K562 (cell line): ENCODE data around the gene HOXB4. TPM values are rescaled to one million over a fixed set of nuclear protein-coding genes. Genes with fewer than 3 reads are reported as not detected.

ENCODE experiments used
- ATAC-seq: fragments of 200-7000 bp; cut with Tn5 transposase; 3 replicates; pipeline ENCODE4 v1.9.1; 2020; ENCODE audit warnings: moderate library complexity
- BruUV-seq: library from RNA; stranded (reverse); fragments of 400-500 nt; replicated peaks from 2 replicates; lab custom pipeline; 2021; lab: Mats Ljungman, UMichigan
- CTCF ChIA-PET: fragments of 300-600 bp; formaldehyde crosslinking; extraction: SDS; loops from one replicate; lab custom pipeline; 2021; ENCODE audit warnings: low intra/inter-chr PET ratio; lab: Yijun Ruan, JAX
- POLR2A ChIA-PET: fragments of 300-600, 350-650 bp; sonication (Branson Sonifier 250); formaldehyde crosslinking; extraction: SDS; loops from one replicate; lab custom pipeline; 2021; ENCODE audit warnings: antibody characterized with exemption, inconsistent platforms; lab: Yijun Ruan, JAX
- DNase-seq, 4 experiments: peaks; one replicate each; pipeline versions ENCODE4 v3.0.0 to v3.0.0-alpha.2; 2011 to 2018; ENCODE audit warnings: low spot score in 3 of 4, mixed read lengths in 3 of 4; ENCODE audit errors: extremely low read depth in 1 of 4
- FAIRE-seq: peaks from 2 replicates; lab custom pipeline; 2011; peaks lifted over from hg19 to GRCh38; lab: Jason Lieb, UNC
- H2AFZ ChIP-seq: 2 replicates; pipeline ENCODE4 v1.6.0; 2011; ENCODE audit warnings: low read depth, low read length, control low read depth, inconsistent platforms
- H3K27ac ChIP-seq: fragments of 200-600 bp; 3 replicates; pipeline ENCODE4 v1.8.0; 2011; ENCODE audit warnings: low read depth, mild to moderate bottlenecking, control low read depth, inconsistent platforms, low read length, moderate library complexity, mixed read lengths; ENCODE audit errors: extremely low read depth
- H3K27me3 ChIP-seq, 2 experiments: fragments of 300-600 bp in 1 of 2; 2 replicates in 1 of 2; 3 replicates in 1 of 2; pipeline versions ENCODE4 v1.6.0 to v1.8.0; 2011; ENCODE audit warnings: inconsistent platforms in 2 of 2, low read length in 2 of 2, mild to moderate bottlenecking in 1 of 2, mixed read lengths in 1 of 2, moderate library complexity in 1 of 2; ENCODE audit not compliant: control insufficient read depth in 2 of 2, insufficient read depth in 2 of 2
- H3K36me3 ChIP-seq: fragments of 300-600 bp; 3 replicates; pipeline ENCODE4 v1.8.0; 2011; ENCODE audit warnings: mild to moderate bottlenecking, low read length, inconsistent platforms; ENCODE audit not compliant: control insufficient read depth, insufficient read depth
- H3K4me1 ChIP-seq, 2 experiments: fragments of 200-600 bp in 1 of 2; replicated peaks in 1 of 2; 2 replicates in 1 of 2; 3 replicates in 1 of 2; pipeline versions ENCODE4 v1.5.1 to v1.8.0; 2011; ENCODE audit warnings: inconsistent platforms in 2 of 2, low read length in 2 of 2, mild to moderate bottlenecking in 1 of 2, mixed read lengths in 1 of 2, moderate library complexity in 1 of 2; ENCODE audit not compliant: control insufficient read depth in 2 of 2, insufficient read depth in 2 of 2
- H3K4me2 ChIP-seq: 2 replicates; pipeline ENCODE4 v1.6.1; 2011; ENCODE audit warnings: low read length, control low read depth, inconsistent platforms, mixed read lengths; ENCODE audit not compliant: insufficient read depth
- H3K4me3 ChIP-seq: fragments of 200-600 bp; sonication (generic), shearing (Covaris generic); 2 replicates; pipeline ENCODE4 v1.5.1; 2016; ENCODE audit warnings: control low read depth, inconsistent platforms
- H3K79me2 ChIP-seq: fragments of 200-600 bp; 3 replicates; pipeline ENCODE4 v1.8.0; 2011; ENCODE audit warnings: low read length, inconsistent platforms; ENCODE audit not compliant: control insufficient read depth, insufficient read depth
- H3K9ac ChIP-seq, 2 experiments: 2 replicates each; pipeline versions ENCODE4 v1.6.0 to v1.6.1; 2011; ENCODE audit warnings: low read depth in 2 of 2, low read length in 2 of 2, control low read depth in 1 of 2, inconsistent platforms in 1 of 2, mild to moderate bottlenecking in 1 of 2, mixed read lengths in 1 of 2; ENCODE audit not compliant: insufficient read depth in 1 of 2
- H3K9me1 ChIP-seq: one replicate; pipeline ENCODE4 v1.6.0; 2011; ENCODE audit warnings: inconsistent platforms, mild to moderate bottlenecking, low read length, moderate library complexity; ENCODE audit not compliant: control insufficient read depth, insufficient read depth
- H3K9me3 ChIP-seq: replicated peaks from 2 replicates; pipeline ENCODE4 v1.5.1; 2011; ENCODE audit warnings: low read depth, low read length, inconsistent platforms; ENCODE audit not compliant: control insufficient read depth, insufficient read depth
- H4K20me1 ChIP-seq: replicated peaks from 2 replicates; pipeline ENCODE4 v1.6.1; 2011; ENCODE audit warnings: low read length, inconsistent platforms, mixed read lengths; ENCODE audit not compliant: control insufficient read depth, insufficient read depth
- BHLHE40 ChIP-seq: IDR thresholded peaks from 2 replicates; pipeline ENCODE4 v1.6.1; 2011; ENCODE audit warnings: low read length, improper control_type of control experiment
- ELF2 ChIP-seq: fragments of 250-450 bp; sonication (Bioruptor Pico); IDR thresholded peaks from 2 replicates; pipeline ENCODE4 v1.5.0; 2021; ENCODE audit warnings: mild to moderate bottlenecking
- ETV5 ChIP-seq: sonication (generic); formaldehyde crosslinking; IDR thresholded peaks from 2 replicates; pipeline ENCODE4 v1.4.0; 2020; ENCODE audit warnings: low read depth, mild to moderate bottlenecking, missing genetic modification reagents
- MCM3 ChIP-seq: fragments of 450-650 bp; IDR thresholded peaks from 2 replicates; pipeline ENCODE4 v1.6.1; 2016
- SMAD4 ChIP-seq: fragments of 250-450 bp; sonication (Bioruptor Pico); conservative IDR thresholded peaks from 2 replicates; pipeline ENCODE4 v1.8.0; 2021; ENCODE audit warnings: inconsistent platforms, mild to moderate bottlenecking, moderate library complexity
- TBP ChIP-seq: optimal IDR thresholded peaks from 2 replicates; pipeline ENCODE3; 2011; ENCODE audit warnings: low read depth, low read length, improper control_type of control experiment
- WGBS: fragments of 100-300 bp; shearing (Covaris generic); methylation state at CpG from one replicate; pipeline ENCODE4 v1.1.6; 2016; ENCODE audit warnings: low coverage, mixed read lengths; ENCODE audit not compliant: insufficient coverage; ENCODE audit errors: missing lambda C conversion rate; 5-methylcytosine and 5-hydroxymethylcytosine counted together
- in situ Hi-C: fragments of 300-500 bp; cut with MboI; formaldehyde crosslinking; loops from 4 replicates; pipeline ENCODE4 v1.15.0; 2018; ENCODE audit warnings: inconsistent platforms, mixed read lengths
- intact Hi-C: fragments of 100-400 bp; cut with micrococcal nuclease; formaldehyde crosslinking; loops from 2 replicates; pipeline ENCODE4 v1.14.2; 2022
- polyA plus RNA-seq, 8 experiments: library from polyadenylated mRNA; depleted of rRNA in 4 of 8; stranded (reverse) in 5 of 8; unstranded in 3 of 8; fragments of >200 nt; fragmentation: Nextera tagmentation in 2 of 8; fragmentation: Illumina TruSeq in 1 of 8; extraction: Ambion mirVana in 2 of 8; extraction: Trizol in 1 of 8; gene quantifications; 2 replicates each; pipeline versions ENCODE4 v1.2.1 to v1.2.3, GENCODE V29; 2011 to 2014; ENCODE audit warnings: inconsistent platforms in 1 of 8, missing spikeins in 1 of 8
- total RNA-seq, 7 experiments: library from RNA; depleted of rRNA in 6 of 7; stranded (reverse); fragments of >200 nt in 6 of 7; fragmentation: Illumina TruSeq in 2 of 7; extraction: Trizol in 2 of 7; gene quantifications; 2 replicates each; pipeline versions ENCODE4 v1.2.1 to v1.2.3, GENCODE V29; 2011 to 2021; ENCODE audit warnings: low replicate concordance in 1 of 7
- TF ChIP-seq, protein P1 (sequence below), 2 experiments: fragments of 450-650 bp; IDR thresholded peaks; 2 replicates each; pipeline ENCODE4 v1.6.1; 2018; ENCODE audit warnings: mild to moderate bottlenecking in 2 of 2, low read depth in 1 of 2; ENCODE audit not compliant: partially characterized antibody in 2 of 2
- TF ChIP-seq, protein P2 (sequence below): fragments of 450-650 bp; IDR thresholded peaks from 2 replicates; pipeline ENCODE4 v1.6.1; 2016
- TF ChIP-seq, protein P3 (sequence below): fragments of 250-450 bp; sonication (Bioruptor Pico); IDR thresholded peaks from 2 replicates; pipeline ENCODE4 v1.4.0; 2020; ENCODE audit warnings: mild to moderate bottlenecking

Gene HOXB4
- total and polyA plus RNA-seq, 9 of the 15 experiments (the other 6 are each of a cell fraction or from before 2014, with no cell fraction given): 1.6 to 34.9 (median 14.9) TPM

DNA sequence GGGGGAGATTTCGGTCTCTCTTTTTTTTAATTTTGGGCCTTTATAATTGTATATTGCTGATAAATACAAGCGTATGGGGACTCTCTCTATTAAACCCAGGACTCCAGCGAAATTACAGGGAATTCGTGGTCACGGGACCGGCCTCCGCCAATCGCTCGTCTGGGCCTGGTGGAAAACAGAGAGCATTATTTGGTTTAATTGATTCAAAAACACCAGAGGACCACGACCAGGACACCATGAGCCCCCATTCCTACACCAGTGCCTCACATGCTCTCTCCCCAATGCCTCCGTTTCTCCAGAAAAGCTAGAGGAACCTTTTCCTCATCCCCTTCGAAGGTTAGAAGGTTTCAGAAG is 33.2 kb downstream of the HOXB4 start, which contains the start of gene HOXB2 (continued):
- TF ChIP-seq, protein P1, sequence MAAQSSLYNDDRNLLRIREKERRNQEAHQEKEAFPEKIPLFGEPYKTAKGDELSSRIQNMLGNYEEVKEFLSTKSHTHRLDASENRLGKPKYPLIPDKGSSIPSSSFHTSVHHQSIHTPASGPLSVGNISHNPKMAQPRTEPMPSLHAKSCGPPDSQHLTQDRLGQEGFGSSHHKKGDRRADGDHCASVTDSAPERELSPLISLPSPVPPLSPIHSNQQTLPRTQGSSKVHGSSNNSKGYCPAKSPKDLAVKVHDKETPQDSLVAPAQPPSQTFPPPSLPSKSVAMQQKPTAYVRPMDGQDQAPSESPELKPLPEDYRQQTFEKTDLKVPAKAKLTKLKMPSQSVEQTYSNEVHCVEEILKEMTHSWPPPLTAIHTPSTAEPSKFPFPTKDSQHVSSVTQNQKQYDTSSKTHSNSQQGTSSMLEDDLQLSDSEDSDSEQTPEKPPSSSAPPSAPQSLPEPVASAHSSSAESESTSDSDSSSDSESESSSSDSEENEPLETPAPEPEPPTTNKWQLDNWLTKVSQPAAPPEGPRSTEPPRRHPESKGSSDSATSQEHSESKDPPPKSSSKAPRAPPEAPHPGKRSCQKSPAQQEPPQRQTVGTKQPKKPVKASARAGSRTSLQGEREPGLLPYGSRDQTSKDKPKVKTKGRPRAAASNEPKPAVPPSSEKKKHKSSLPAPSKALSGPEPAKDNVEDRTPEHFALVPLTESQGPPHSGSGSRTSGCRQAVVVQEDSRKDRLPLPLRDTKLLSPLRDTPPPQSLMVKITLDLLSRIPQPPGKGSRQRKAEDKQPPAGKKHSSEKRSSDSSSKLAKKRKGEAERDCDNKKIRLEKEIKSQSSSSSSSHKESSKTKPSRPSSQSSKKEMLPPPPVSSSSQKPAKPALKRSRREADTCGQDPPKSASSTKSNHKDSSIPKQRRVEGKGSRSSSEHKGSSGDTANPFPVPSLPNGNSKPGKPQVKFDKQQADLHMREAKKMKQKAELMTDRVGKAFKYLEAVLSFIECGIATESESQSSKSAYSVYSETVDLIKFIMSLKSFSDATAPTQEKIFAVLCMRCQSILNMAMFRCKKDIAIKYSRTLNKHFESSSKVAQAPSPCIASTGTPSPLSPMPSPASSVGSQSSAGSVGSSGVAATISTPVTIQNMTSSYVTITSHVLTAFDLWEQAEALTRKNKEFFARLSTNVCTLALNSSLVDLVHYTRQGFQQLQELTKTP (IDR thresholded peaks at IDR 0.05; ENCODE audit: low read depth in 1 of 2, partially characterized antibody in 2 of 2): peak in 1 of 2 experiments; percentile 5
- TF ChIP-seq BHLHE40: peak; percentile 40; the same call in 1 of the 2 replicates

DNA sequence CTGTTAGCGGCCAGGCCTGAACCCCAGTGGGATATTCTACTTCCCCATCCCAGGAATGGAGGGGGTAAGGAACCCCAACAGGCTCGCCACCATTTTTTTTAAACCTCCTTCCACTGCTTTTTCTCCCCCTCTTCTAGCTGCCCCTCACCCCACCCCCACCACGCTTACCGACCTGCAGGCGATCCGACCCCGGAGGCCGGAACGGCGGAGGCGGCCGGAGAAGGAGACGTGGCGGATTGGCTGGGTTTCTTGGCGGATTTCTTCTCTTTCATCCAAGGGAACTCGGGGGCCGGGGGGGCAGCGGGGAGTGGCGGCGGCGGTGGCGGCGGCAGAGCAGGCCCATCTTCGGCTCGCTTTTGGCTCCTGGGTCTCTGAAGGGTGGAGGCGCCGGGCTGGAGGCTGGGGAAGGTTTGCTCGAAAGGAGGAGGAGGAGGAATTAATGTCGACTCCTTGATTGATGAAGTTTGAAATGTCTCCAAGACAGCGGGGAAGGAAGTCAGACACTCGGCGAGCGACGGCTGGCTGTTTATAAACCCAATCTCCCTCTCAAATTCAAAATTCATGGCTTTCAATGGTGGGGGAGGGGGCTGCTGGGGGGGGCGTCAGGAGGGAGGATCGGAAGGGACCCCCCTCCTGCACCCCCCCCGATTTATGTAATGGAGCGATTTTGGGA is 33.7 kb downstream of the HOXB4 start:
- CTCF ChIA-PET: no interaction called here
- Histone ChIP-seq H3K27me3 (no peaks in the 10 kb centered on the region), H3K4me2 (peak overlapping the region; percentile 81; the same call in 1 of the 2 replicates), H3K9me1 (no peaks in the 10 kb centered on the region), H3K4me3 (peak overlapping the region; percentile 90), H3K9me3 (no peaks in the 10 kb centered on the region), H3K9ac (peak overlapping the region; percentile 93 to 99), H3K27ac (peak overlapping the region; percentile 95), H3K79me2 (peaks cover 90% of the 10 kb centered on the region), H2AFZ (no peak overlapping the region), H3K4me1 (peaks cover 24 to 47% of the 10 kb centered on the region in 2 experiments), H4K20me1 (no peaks in the 10 kb centered on the region), H3K36me3 (peaks cover 30% of the 10 kb centered on the region; the same call in 1 of the 3 replicates)
- peak; percentile 16 for ATAC-seq
- intact Hi-C loops (loop anchor here (5.0 kb wide), 1 partner anchor 52 kb away; no protein-coding TSS in a partner anchor), in situ Hi-C loops (no loop called here)
- 1% methylated on average over 18 of the region's 38 CpGs for WGBS
- peak; percentile 55 for FAIRE-seq
- POLR2A ChIA-PET: interaction anchor here (0.5 kb wide), 1 partner anchor 11 kb away, joined by 3 read pairs; no protein-coding TSS in a partner anchor
- BruUV-seq: no TSS peak
- peak; percentile 61 to 79 (median 70) for DNase-seq
- TF ChIP-seq ETV5 (CRISPR knock-in tag): no peak
- TF ChIP-seq SMAD4: 0 out of 2 replicates have a peak, but pooled peaks have one; percentile 4
- TF ChIP-seq MCM3: no peak
- peak; percentile 76 for TF ChIP-seq TBP
- TF ChIP-seq ELF2: no peak
- TF ChIP-seq, protein P2, sequence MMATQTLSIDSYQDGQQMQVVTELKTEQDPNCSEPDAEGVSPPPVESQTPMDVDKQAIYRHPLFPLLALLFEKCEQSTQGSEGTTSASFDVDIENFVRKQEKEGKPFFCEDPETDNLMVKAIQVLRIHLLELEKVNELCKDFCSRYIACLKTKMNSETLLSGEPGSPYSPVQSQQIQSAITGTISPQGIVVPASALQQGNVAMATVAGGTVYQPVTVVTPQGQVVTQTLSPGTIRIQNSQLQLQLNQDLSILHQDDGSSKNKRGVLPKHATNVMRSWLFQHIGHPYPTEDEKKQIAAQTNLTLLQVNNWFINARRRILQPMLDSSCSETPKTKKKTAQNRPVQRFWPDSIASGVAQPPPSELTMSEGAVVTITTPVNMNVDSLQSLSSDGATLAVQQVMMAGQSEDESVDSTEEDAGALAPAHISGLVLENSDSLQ: peak; percentile 71; the same call in 1 of the 2 replicates
- TF ChIP-seq, protein P3, sequence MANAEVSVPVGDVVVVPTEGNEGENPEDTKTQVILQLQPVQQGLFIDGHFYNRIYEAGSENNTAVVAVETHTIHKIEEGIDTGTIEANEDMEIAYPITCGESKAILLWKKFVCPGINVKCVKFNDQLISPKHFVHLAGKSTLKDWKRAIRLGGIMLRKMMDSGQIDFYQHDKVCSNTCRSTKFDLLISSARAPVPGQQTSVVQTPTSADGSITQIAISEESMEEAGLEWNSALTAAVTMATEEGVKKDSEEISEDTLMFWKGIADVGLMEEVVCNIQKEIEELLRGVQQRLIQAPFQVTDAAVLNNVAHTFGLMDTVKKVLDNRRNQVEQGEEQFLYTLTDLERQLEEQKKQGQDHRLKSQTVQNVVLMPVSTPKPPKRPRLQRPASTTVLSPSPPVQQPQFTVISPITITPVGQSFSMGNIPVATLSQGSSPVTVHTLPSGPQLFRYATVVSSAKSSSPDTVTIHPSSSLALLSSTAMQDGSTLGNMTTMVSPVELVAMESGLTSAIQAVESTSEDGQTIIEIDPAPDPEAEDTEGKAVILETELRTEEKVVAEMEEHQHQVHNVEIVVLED (CRISPR knock-in tag): no peak
